ENCODE results near the gene NPAS3. TPM values are rescaled to one million over a fixed set of nuclear protein-coding genes. Genes with fewer than 3 reads are reported as not detected.

NPAS3 gene
- total and polyA plus RNA-seq, 4 donors: 0.07 to 0.09 (median 0.08) TPM; not detected in 1

GRCh38 chr14:33774723-33775470, 836.2 kb downstream of the NPAS3 start:
- Histone ChIP-seq H3K27me3 (ENCODE audit: control insufficient read depth in 4 of 4, insufficient read depth in 4 of 4, low read length in 3 of 4) (no peaks in the 10 kb centered on the region), H3K27ac (ENCODE audit: low read depth in 1 of 2, low read length in 2 of 2) (no peak overlapping the region), H3K4me3 (ENCODE audit: low read depth in 1 of 3, low read length in 3 of 3) (no peak overlapping the region), H3K9ac (ENCODE audit: low read depth in 1 of 2, low read length in 2 of 2) (no peak overlapping the region), H3K9me3 (ENCODE audit: control insufficient read depth in 4 of 4, low read length in 3 of 4) (no peaks in the 10 kb centered on the region), H3K4me1 (ENCODE audit: control insufficient read depth in 4 of 4, insufficient read depth in 4 of 4, low read length in 3 of 4) (no peaks in the 10 kb centered on the region), H3K36me3 (ENCODE audit: control insufficient read depth in 4 of 4, insufficient read depth in 3 of 4, low read depth in 1 of 4, low read length in 3 of 4) (no peaks in the 10 kb centered on the region)
- TF ChIP-seq FOXA1 (IDR thresholded peaks at IDR 0.05): no peak
- no peak for TF ChIP-seq ZBTB33 (IDR thresholded peaks at IDR 0.05)
- TF ChIP-seq JUND (IDR thresholded peaks at IDR 0.05): no peak
- TF ChIP-seq CTCF (IDR thresholded peaks at IDR 0.05; ENCODE audit: low read depth, low read length, missing input control): no peak
- TF ChIP-seq EGR1 (IDR thresholded peaks at IDR 0.05; ENCODE audit: low read depth in 2 of 2): no peak
- no peak for DNase-seq (ENCODE audit: low spot score)
- WGBS: 75% methylated on average over 11 of the region's 11 CpGs

- Histone ChIP-seq H3K9me3 (ENCODE audit: control insufficient read depth in 4 of 4, low read length in 3 of 4) (no peaks in the 10 kb centered on the region), H3K27ac (ENCODE audit: low read depth in 1 of 2, low read length in 2 of 2) (no peak overlapping the region), H3K4me1 (ENCODE audit: control insufficient read depth in 4 of 4, insufficient read depth in 4 of 4, low read length in 3 of 4) (no peaks in the 10 kb centered on the region), H3K27me3 (ENCODE audit: control insufficient read depth in 4 of 4, insufficient read depth in 4 of 4, low read length in 3 of 4) (no peaks in the 10 kb centered on the region), H3K9ac (ENCODE audit: low read depth in 1 of 2, low read length in 2 of 2) (no peak overlapping the region), H3K4me3 (ENCODE audit: low read depth in 1 of 3, low read length in 3 of 3) (no peak overlapping the region), H3K36me3 (ENCODE audit: control insufficient read depth in 4 of 4, insufficient read depth in 3 of 4, low read depth in 1 of 4, low read length in 3 of 4) (no peaks in the 10 kb centered on the region)
- no peak for DNase-seq (ENCODE audit: low spot score)
- WGBS: 93% methylated on average over 6 of the region's 6 CpGs
- TF ChIP-seq YY1 (IDR thresholded peaks at IDR 0.05) (no peak), HNF4A (conservative IDR thresholded peaks at IDR 0.05) (no peak), HNF4G (IDR thresholded peaks at IDR 0.05) (no peak), FOXA2 (IDR thresholded peaks at IDR 0.05) (no peak), RAD21 (IDR thresholded peaks at IDR 0.05) (no peak), RXRA (IDR thresholded peaks at IDR 0.05) (no peak), ATF3 (IDR thresholded peaks at IDR 0.05) (no peak), JUND (IDR thresholded peaks at IDR 0.05) (no peak)
These were observed 838.2 kb downstream of the NPAS3 start for GRCh38 chr14:33776871-33777270.

- Histone ChIP-seq H3K27ac (ENCODE audit: low read depth in 1 of 2, low read length in 2 of 2) (no peak overlapping the region), H3K36me3 (ENCODE audit: control insufficient read depth in 4 of 4, insufficient read depth in 3 of 4, low read depth in 1 of 4, low read length in 3 of 4) (no peaks in the 10 kb centered on the region), H3K27me3 (ENCODE audit: control insufficient read depth in 4 of 4, insufficient read depth in 4 of 4, low read length in 3 of 4) (no peaks in the 10 kb centered on the region), H3K4me1 (ENCODE audit: control insufficient read depth in 4 of 4, insufficient read depth in 4 of 4, low read length in 3 of 4) (no peaks in the 10 kb centered on the region), H3K9me3 (ENCODE audit: control insufficient read depth in 4 of 4, low read length in 3 of 4) (no peaks in the 10 kb centered on the region), H3K9ac (ENCODE audit: low read depth in 1 of 2, low read length in 2 of 2) (no peak overlapping the region), H3K4me3 (ENCODE audit: low read depth in 1 of 3, low read length in 3 of 3) (no peak overlapping the region)
- no peak for DNase-seq (ENCODE audit: low spot score)
- 83% methylated on average over 7 of the region's 7 CpGs for WGBS
- TF ChIP-seq SP1 (IDR thresholded peaks at IDR 0.05) (no peak), EGR1 (IDR thresholded peaks at IDR 0.05; ENCODE audit: low read depth in 2 of 2) (no peak), GABPA (IDR thresholded peaks at IDR 0.05 in 1 of 2, conservative IDR thresholded peaks at IDR 0.05 in 1 of 2) (no peak), YY1 (IDR thresholded peaks at IDR 0.05) (no peak), ATF3 (IDR thresholded peaks at IDR 0.05) (no peak), REST (IDR thresholded peaks at IDR 0.05) (no peak), CTCF (IDR thresholded peaks at IDR 0.05; ENCODE audit: low read depth, low read length, missing input control) (no peak), HNF4A (conservative IDR thresholded peaks at IDR 0.05) (no peak), TAF1 (conservative IDR thresholded peaks at IDR 0.05) (no peak), RAD21 (IDR thresholded peaks at IDR 0.05) (no peak), RXRA (IDR thresholded peaks at IDR 0.05) (no peak), NR2F2 (IDR thresholded peaks at IDR 0.05) (no peak), JUND (IDR thresholded peaks at IDR 0.05) (no peak)
These were observed 839.0 kb downstream of the NPAS3 start for GRCh38 chr14:33777681-33778080.

Data from liver (tissue), 9 donors.